PC-9 (cell line): Measurements from ENCODE around the gene PTPRT. TPM values are rescaled to one million over a fixed set of nuclear protein-coding genes. Genes with fewer than 3 reads are reported as not detected.

Experiments
- BruUV-seq: library from RNA; stranded (reverse); fragments of 400-500 nt; replicated peaks from 2 replicates; lab custom pipeline; 2021; lab: Mats Ljungman, UMichigan
- CTCF ChIA-PET: fragments of 300-600 bp; sonication (Branson Sonifier 250); formaldehyde crosslinking; loops from one replicate; lab custom pipeline; 2022; ENCODE audit warnings: antibody characterized with exemption; lab: Charles Lee
- POLR2A ChIA-PET: fragments of 300-600 bp; sonication (Branson Sonifier 250); formaldehyde crosslinking; loops from one replicate; lab custom pipeline; 2022; ENCODE audit warnings: antibody characterized with exemption; ENCODE audit not compliant: unreplicated experiment; lab: Charles Lee
- DNase-seq, 2 experiments: peaks; one replicate each; pipeline versions ENCODE4 v3.0.0 to v3.0.0-alpha.2; 2015 to 2022; ENCODE audit warnings: mixed read lengths in 1 of 2
- H2AFZ ChIP-seq: fragments of 200-600 bp; sonication (generic); 2 replicates; pipeline ENCODE4 v1.8.1; 2017; ENCODE audit warnings: antibody characterized with exemption
- H3F3A ChIP-seq: fragments of 200-600 bp; sonication (generic); 2 replicates; pipeline ENCODE4 v1.8.1; 2017; ENCODE audit warnings: antibody characterized with exemption, mild to moderate bottlenecking, low read depth; ENCODE audit not compliant: insufficient read depth
- H3K27ac ChIP-seq: fragments of 200-600 bp; sonication (generic); 2 replicates; pipeline ENCODE4 v1.6.1; 2016; ENCODE audit warnings: mixed run types
- H3K27me3 ChIP-seq: fragments of 200-600 bp; sonication (generic); 2 replicates; pipeline ENCODE4 v1.6.1; 2016; ENCODE audit warnings: low read depth, mixed run types; ENCODE audit not compliant: insufficient read depth
- H3K36me3 ChIP-seq: fragments of 200-600 bp; sonication (generic); 2 replicates; pipeline ENCODE4 v1.6.1; 2016; ENCODE audit warnings: low read depth, mixed run types
- H3K4me1 ChIP-seq: fragments of 200-600 bp; sonication (generic); replicated peaks from 2 replicates; pipeline ENCODE4 v1.6.1; 2016; ENCODE audit warnings: mixed run types; ENCODE audit not compliant: insufficient read depth
- H3K4me2 ChIP-seq: fragments of 200-600 bp; sonication (generic); 2 replicates; pipeline ENCODE4 v1.6.1; 2017; ENCODE audit warnings: mixed run types
- H3K4me3 ChIP-seq: fragments of 200-600 bp; sonication (generic); 2 replicates; pipeline ENCODE4 v1.6.1; 2016; ENCODE audit warnings: mixed run types
- H3K79me2 ChIP-seq: fragments of 200-600 bp; sonication (generic); 2 replicates; pipeline ENCODE4 v1.6.1; 2017; ENCODE audit warnings: low read depth, mixed run types
- H3K9me2 ChIP-seq: fragments of 200-600 bp; sonication (generic); 2 replicates; pipeline ENCODE4 v1.8.1; 2017; ENCODE audit warnings: mild to moderate bottlenecking; ENCODE audit not compliant: insufficient read depth
- H3K9me3 ChIP-seq: fragments of 200-600 bp; sonication (generic); 2 replicates; pipeline ENCODE4 v1.8.1; 2016; ENCODE audit warnings: low read depth; ENCODE audit not compliant: insufficient read depth
- H4K20me1 ChIP-seq: fragments of 200-600 bp; sonication (generic); 2 replicates; pipeline ENCODE4 v1.8.1; 2017; ENCODE audit not compliant: insufficient read depth
- EZH2 ChIP-seq: fragments of 200-600 bp; sonication (generic); IDR thresholded peaks from 2 replicates; pipeline ENCODE4 v1.8.0; 2017; ENCODE audit warnings: antibody characterized with exemption, low read depth
- intact Hi-C: fragments of 100-400 bp; cut with micrococcal nuclease; formaldehyde crosslinking; loops from one replicate; pipeline ENCODE4 v1.10.0; 2022; ENCODE audit not compliant: unreplicated experiment
- total RNA-seq: library from RNA; stranded (reverse); gene quantifications from 2 replicates; pipeline ENCODE4 v1.2.3, GENCODE V29; 2021
- TF ChIP-seq, protein P1 (sequence below): fragments of 200-600 bp; sonication (generic); conservative IDR thresholded peaks from 2 replicates; pipeline ENCODE4 v1.6.1; 2017; ENCODE audit warnings: mixed run types, antibody characterized with exemption, mild to moderate bottlenecking, moderate library complexity

Gene PTPRT
- total RNA-seq, 1 experiment from 2014 or later, result not detected

DNA sequence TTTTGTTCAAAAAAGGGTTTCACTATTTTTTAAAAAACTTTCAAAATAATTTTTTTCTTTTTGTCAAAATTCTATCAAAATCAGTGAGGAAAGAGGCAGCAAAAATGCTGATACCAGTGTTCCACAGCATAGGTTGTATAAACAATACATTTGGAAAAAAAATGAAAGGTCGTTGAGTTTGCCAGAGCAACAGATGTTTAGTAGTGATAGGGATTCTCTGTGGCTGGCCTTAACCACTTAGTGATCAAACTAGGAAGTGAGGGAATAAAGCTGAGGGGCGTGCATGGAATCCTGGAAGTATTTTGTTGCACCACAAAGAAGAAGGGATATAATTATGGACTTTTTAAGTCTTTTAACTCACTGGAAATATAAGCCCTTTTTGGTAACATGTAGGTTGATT, 1016.3 kb downstream of the PTPRT start:
- Histone ChIP-seq H3K4me2 (no peak overlapping the region), H4K20me1 (no peaks in the 10 kb centered on the region; the same call in 1 of the 2 replicates), H3K4me1 (no peaks in the 10 kb centered on the region), H3K4me3 (no peak overlapping the region), H2AFZ (no peak overlapping the region), H3K27ac (no peak overlapping the region), H3K79me2 (no peaks in the 10 kb centered on the region), H3K9me3 (no peaks in the 10 kb centered on the region), H3K36me3 (no peaks in the 10 kb centered on the region), H3K27me3 (no peaks in the 10 kb centered on the region), H3F3A (no peaks in the 10 kb centered on the region), H3K9me2 (no peaks in the 10 kb centered on the region)
- ChIA-PET POLR2A (no interaction called here), CTCF (no interaction called here)
- DNase-seq, result no peak
- intact Hi-C loops, result no loop called here
- TF ChIP-seq EZH2, result no peak
- TF ChIP-seq, protein P1, sequence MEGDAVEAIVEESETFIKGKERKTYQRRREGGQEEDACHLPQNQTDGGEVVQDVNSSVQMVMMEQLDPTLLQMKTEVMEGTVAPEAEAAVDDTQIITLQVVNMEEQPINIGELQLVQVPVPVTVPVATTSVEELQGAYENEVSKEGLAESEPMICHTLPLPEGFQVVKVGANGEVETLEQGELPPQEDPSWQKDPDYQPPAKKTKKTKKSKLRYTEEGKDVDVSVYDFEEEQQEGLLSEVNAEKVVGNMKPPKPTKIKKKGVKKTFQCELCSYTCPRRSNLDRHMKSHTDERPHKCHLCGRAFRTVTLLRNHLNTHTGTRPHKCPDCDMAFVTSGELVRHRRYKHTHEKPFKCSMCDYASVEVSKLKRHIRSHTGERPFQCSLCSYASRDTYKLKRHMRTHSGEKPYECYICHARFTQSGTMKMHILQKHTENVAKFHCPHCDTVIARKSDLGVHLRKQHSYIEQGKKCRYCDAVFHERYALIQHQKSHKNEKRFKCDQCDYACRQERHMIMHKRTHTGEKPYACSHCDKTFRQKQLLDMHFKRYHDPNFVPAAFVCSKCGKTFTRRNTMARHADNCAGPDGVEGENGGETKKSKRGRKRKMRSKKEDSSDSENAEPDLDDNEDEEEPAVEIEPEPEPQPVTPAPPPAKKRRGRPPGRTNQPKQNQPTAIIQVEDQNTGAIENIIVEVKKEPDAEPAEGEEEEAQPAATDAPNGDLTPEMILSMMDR, result no peak
- BruUV-seq, result no TSS peak

GRCh38 chr20:42164121-42164890, 1025.4 kb downstream of the PTPRT start:
- H3K9me2 ChIP-seq, result no peaks in the 10 kb centered on the region

DNA sequence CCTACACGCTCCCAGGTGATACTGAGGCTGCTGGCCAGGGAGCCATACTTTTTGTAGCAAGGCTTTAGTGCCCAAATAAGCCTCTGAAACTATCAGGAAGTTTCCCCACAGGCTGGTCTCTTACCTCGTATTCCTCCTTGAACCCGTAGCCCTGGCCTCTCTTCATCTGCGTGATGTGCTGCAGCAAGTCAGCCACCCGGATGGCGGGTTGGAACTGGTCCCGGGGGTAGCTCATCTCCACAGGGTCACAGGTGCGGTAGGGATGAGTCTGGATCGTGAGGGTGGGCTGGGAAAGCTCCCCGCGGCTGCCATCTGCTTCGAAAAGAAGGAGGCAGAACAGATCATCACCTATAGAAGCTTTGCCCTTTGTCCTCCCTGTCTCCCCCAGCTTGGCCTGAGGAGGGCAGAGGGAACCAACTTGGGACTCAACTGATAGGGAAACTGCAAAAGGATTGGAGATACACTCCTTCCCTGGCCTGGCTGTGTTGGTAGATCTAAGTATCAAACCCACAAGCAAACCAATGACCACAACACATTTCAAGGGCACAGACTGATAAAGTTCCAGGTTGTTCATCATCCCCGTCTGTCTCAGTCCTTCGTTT, 1028.4 kb downstream of the PTPRT start:
- ChIA-PET POLR2A (no interaction called here), CTCF (no interaction called here)
- intact Hi-C loops, result no loop called here
- no peaks in the 10 kb centered on the region for H3K79me2 ChIP-seq
- H3K27ac ChIP-seq, result no peak overlapping the region
- no peaks in the 10 kb centered on the region for H3K27me3 ChIP-seq
- no peak for DNase-seq
- TF ChIP-seq, protein P1, result no peak
- no peak for TF ChIP-seq EZH2
- H4K20me1 ChIP-seq, result 0 out of 2 replicates have a peak, but pooled peaks cover 5% of the 10 kb centered on the region
- no peaks in the 10 kb centered on the region for H3K36me3 ChIP-seq
- no peak overlapping the region for H3K4me2 ChIP-seq
- H3K4me3 ChIP-seq, result no peak overlapping the region
- H3K4me1 ChIP-seq, result no peaks in the 10 kb centered on the region
- H3K9me3 ChIP-seq, result no peaks in the 10 kb centered on the region
- BruUV-seq, result no TSS peak
- no peak overlapping the region for H2AFZ ChIP-seq
- H3F3A ChIP-seq, result no peaks in the 10 kb centered on the region
- H3K9me2 ChIP-seq, result no peaks in the 10 kb centered on the region

More at GRCh38 chr20:42164121-42164890, 1025.4 kb downstream of the PTPRT start:
- no peaks in the 10 kb centered on the region for H3K9me3 ChIP-seq
- H3K27me3 ChIP-seq, result no peaks in the 10 kb centered on the region
- H3K4me1 ChIP-seq, result no peaks in the 10 kb centered on the region
- no peak overlapping the region for H3K4me3 ChIP-seq
- BruUV-seq, result no TSS peak
- no peak for DNase-seq
- ChIA-PET POLR2A (no interaction called here), CTCF (no interaction called here)
- H4K20me1 ChIP-seq, result no peaks in the 10 kb centered on the region
- H3K79me2 ChIP-seq, result no peaks in the 10 kb centered on the region
- TF ChIP-seq, protein P1, result no peak
- TF ChIP-seq EZH2, result no peak
- H3K4me2 ChIP-seq, result no peak overlapping the region
- no peak overlapping the region for H3K27ac ChIP-seq
- no peaks in the 10 kb centered on the region for H3K36me3 ChIP-seq
- intact Hi-C loops, result no loop called here
- no peaks in the 10 kb centered on the region for H3F3A ChIP-seq
- H2AFZ ChIP-seq, result no peak overlapping the region
